Adipocyte (in vitro differentiated cells): ENCODE measurements around the gene TMEM179B.
A peak's percentile ranks its signal among the peaks of the same experiment; 100 is the strongest.
"Not testable (repeated sequence)": the region's sequence is repeated elsewhere in the genome, so short reads cannot be mapped to it uniquely, and the experiment has no call there.

ENCODE experiments used
- DNase-seq: peaks from one replicate; pipeline ENCODE4 v3.0.0-alpha.2; 2015; ENCODE audit warnings: low read depth
- H3K27me3 ChIP-seq: replicated peaks from 2 replicates; pipeline ENCODE4 v1.7.0; 2013; ENCODE audit warnings: mild to moderate bottlenecking, low read length, moderate library complexity; ENCODE audit not compliant: control insufficient read depth, insufficient read depth
- H3K36me3 ChIP-seq: 2 replicates; pipeline ENCODE4 v1.7.0; 2013; ENCODE audit warnings: low read length, mild to moderate bottlenecking, moderate library complexity; ENCODE audit not compliant: control insufficient read depth, insufficient read depth, severe bottlenecking
- H3K4me1 ChIP-seq: 2 replicates; pipeline ENCODE4 v1.7.0; 2013; ENCODE audit warnings: mild to moderate bottlenecking, low read length, moderate library complexity; ENCODE audit not compliant: control insufficient read depth, insufficient read depth
- H3K4me3 ChIP-seq: 2 replicates; pipeline ENCODE4 v1.7.0; 2013; ENCODE audit warnings: mild to moderate bottlenecking, low read length, moderate library complexity
- H3K9ac ChIP-seq: 2 replicates; pipeline ENCODE4 v1.7.0; 2013; ENCODE audit warnings: mild to moderate bottlenecking, low read length, moderate library complexity
- H3K9me3 ChIP-seq: 2 replicates; pipeline ENCODE4 v1.7.0; 2013; ENCODE audit warnings: mild to moderate bottlenecking, low read length, moderate library complexity; ENCODE audit not compliant: control insufficient read depth

The TMEM179B gene

GRCh38 chr11:62787005-62787759 is at the start of gene TMEM179B:
Gene TMEM179B, plus strand, starts transcription at chr11:62787402. Its CDS starts 30 bp downstream, at chr11:62787432.
- peak within 1 kb of the TSS; percentile 89 for H3K4me3 ChIP-seq
- peak within 1 kb of the TSS; percentile 89 for H3K9ac ChIP-seq
- H3K4me1 ChIP-seq: peaks cover 27% of the 10 kb centered on the region
- peak; percentile 100 for DNase-seq
- H3K9me3 ChIP-seq: no peaks in the 10 kb centered on the region
- peaks cover 30% of the 10 kb centered on the region for H3K36me3 ChIP-seq
- H3K27me3 ChIP-seq: no peaks in the 10 kb centered on the region

- Histone ChIP-seq H3K4me1 (peaks cover 1% of the 10 kb centered on the region), H3K9me3 (no peaks in the 10 kb centered on the region), H3K27me3 (no peaks in the 10 kb centered on the region), H3K4me3 (no peak overlapping the region), H3K36me3 (no peaks in the 10 kb centered on the region), H3K9ac (no peak overlapping the region)
- no peak for DNase-seq
These were observed 39.6 kb upstream of the TMEM179B start for GRCh38 chr11:62747475-62748160.

- H3K4me3 ChIP-seq, H3K9ac ChIP-seq, DNase-seq, H3K9me3 ChIP-seq, H3K36me3 ChIP-seq, H3K27me3 ChIP-seq: not testable (repeated sequence)
- H3K4me1 ChIP-seq: peaks cover 11% of the 10 kb centered on the region
These were observed 37.3 kb upstream of the TMEM179B start for GRCh38 chr11:62749931-62750330.

GRCh38 chr11:62752177-62752785 is 34.9 kb upstream of the TMEM179B start:
- H3K27me3 ChIP-seq: no peaks in the 10 kb centered on the region
- no peaks in the 10 kb centered on the region for H3K9me3 ChIP-seq
- no peak overlapping the region for H3K9ac ChIP-seq
- H3K36me3 ChIP-seq: no peaks in the 10 kb centered on the region
- H3K4me3 ChIP-seq: no peak overlapping the region
- peaks cover 11% of the 10 kb centered on the region for H3K4me1 ChIP-seq
- DNase-seq: no peak

GRCh38 chr11:62752994-62753735 is 34.0 kb upstream of the TMEM179B start:
- peaks cover 11% of the 10 kb centered on the region for H3K4me1 ChIP-seq
- peak overlapping the region; percentile 91 for H3K9ac ChIP-seq
- H3K36me3 ChIP-seq: no peaks in the 10 kb centered on the region
- no peaks in the 10 kb centered on the region for H3K27me3 ChIP-seq
- no peaks in the 10 kb centered on the region for H3K9me3 ChIP-seq
- peak overlapping the region; percentile 83 for H3K4me3 ChIP-seq
- DNase-seq: no peak

GRCh38 chr11:62753736-62754603 is 33.2 kb upstream of the TMEM179B start, which contains the start of gene ZBTB3:
Gene ZBTB3, minus strand, starts transcription at chr11:62754160. Its CDS starts 496 bp downstream, at chr11:62753664.
- DNase-seq: peak; percentile 99
- Histone ChIP-seq H3K9me3 (no peaks in the 10 kb centered on the region), H3K36me3 (no peaks in the 10 kb centered on the region), H3K9ac (peak within 1 kb of the TSS; percentile 91), H3K4me3 (peak within 1 kb of the TSS; percentile 83), H3K27me3 (no peaks in the 10 kb centered on the region), H3K4me1 (peaks cover 11% of the 10 kb centered on the region)

- DNase-seq: no peak
- Histone ChIP-seq H3K9ac (no peak overlapping the region), H3K4me3 (no peak overlapping the region), H3K36me3 (no peaks in the 10 kb centered on the region), H3K27me3 (no peaks in the 10 kb centered on the region), H3K4me1 (peaks cover 11% of the 10 kb centered on the region), H3K9me3 (no peaks in the 10 kb centered on the region)
These were observed 32.1 kb upstream of the TMEM179B start for GRCh38 chr11:62755086-62755615.

GRCh38 chr11:62757846-62758788 is 29.1 kb upstream of the TMEM179B start:
- H3K27me3 ChIP-seq: no peaks in the 10 kb centered on the region
- no peak overlapping the region for H3K9ac ChIP-seq
- no peaks in the 10 kb centered on the region for H3K9me3 ChIP-seq
- H3K4me3 ChIP-seq: no peak overlapping the region
- DNase-seq: no peak
- H3K36me3 ChIP-seq: no peaks in the 10 kb centered on the region
- H3K4me1 ChIP-seq: peaks cover 16% of the 10 kb centered on the region

GRCh38 chr11:62760867-62761227 is 26.4 kb upstream of the TMEM179B start:
- Histone ChIP-seq H3K4me1 (peaks cover 11% of the 10 kb centered on the region), H3K4me3 (peak overlapping the region; percentile 93)
- H3K36me3 ChIP-seq, H3K27me3 ChIP-seq, H3K9me3 ChIP-seq, H3K9ac ChIP-seq, DNase-seq: not testable (repeated sequence)
